Left renal cortex interstitium (tissue), 4 donors: ENCODE data around the gene ADGRB3. TPM values are rescaled to one million over a fixed set of nuclear protein-coding genes. Genes with fewer than 3 reads are reported as not detected.

ENCODE experiments used
- DNase-seq, 4 donors: peaks; one replicate each; pipeline ENCODE4 v3.0.0-alpha.2; 2013; ENCODE audit warnings: low read depth in 4 of 4, low spot score in 2 of 4, missing footprints in 1 of 4
- polyA plus RNA-seq, 4 donors: library from polyadenylated mRNA; unstranded; fragments of 120-200 nt; gene quantifications; one replicate each; pipeline ENCODE4 v1.2.1, GENCODE V29; 2013; ENCODE audit not compliant: insufficient read length in 4 of 4

The ADGRB3 gene
- polyA plus RNA-seq, 4 donors = 2.9 to 5.5 (median 4.5) TPM

DNA sequence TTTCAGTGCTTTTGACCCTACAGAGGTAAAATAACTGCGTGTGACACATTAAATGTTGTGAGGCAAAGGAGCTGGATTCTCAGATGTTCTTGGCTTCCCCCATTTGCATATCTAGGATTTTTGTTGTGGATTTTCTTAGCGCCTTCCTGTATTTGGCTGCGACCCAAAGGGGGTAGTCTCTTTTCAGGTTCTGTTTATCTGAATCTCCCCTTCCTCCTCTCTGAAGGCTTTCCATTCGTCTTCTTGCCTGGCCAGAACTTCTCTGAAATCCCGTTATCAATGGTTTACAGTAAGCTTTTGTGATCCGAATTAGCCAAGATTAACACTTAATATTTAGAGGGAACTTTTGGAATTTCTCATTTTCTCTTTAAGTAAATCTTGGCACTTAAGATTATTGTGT is 60.8 kb downstream of the ADGRB3 start:
- no peak for DNase-seq

DNA sequence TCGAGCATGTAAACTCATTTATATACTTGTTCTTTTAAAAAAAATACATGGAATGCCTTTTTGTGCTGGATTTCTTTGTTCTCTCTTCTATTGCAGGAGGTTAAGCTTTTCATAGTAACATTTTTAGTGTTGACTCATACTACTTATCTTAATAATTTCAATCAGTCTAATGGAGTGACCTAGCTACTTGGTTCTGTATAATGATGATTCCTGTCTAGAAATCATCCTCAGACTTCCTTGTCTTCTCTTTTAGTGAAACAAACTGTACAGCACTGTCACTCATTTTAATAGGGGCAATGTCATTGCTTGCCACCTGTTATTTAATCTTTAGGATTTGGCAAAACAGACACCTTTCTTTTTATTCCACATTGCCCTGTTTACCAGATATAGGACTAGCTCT is 62.3 kb downstream of the ADGRB3 start:
- no peak for DNase-seq

DNA sequence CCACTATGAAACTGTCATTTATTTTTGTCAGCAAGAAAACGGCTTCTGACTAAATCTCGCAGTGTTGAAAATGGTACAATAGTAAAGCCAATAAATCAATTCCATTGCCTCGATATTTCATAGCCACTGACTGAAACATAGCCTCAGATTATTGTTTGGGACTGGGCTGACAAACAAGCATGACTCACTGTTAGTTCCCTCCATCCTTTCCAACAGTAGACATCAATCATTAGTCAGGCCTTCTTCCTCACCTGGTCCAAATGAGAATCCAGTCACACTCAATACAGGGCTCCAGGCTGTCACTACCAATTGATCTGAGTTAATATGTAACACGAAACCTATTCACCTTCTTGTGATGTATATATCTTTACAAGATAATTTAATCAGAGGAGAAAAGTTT is 66.1 kb downstream of the ADGRB3 start:
- no peak for DNase-seq

DNA sequence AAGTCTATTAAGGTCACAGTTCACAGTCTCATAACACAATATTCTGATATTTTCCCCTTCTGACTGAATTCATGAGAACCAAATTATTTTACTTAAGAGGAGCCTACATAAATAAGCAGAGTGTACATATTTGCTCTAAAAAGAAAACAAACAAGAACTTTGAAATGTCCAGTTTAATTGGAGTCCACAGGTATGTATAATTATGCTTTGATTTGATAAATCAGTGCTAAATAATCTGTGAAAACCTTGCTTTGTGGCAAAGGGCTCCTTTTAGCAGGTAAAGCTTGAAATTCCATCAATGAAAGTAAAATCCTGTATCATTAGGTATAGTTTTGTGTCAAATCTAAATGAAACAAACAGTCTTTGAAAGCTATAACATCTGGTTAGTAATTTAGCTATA is 69.4 kb downstream of the ADGRB3 start:
- DNase-seq = no peak

DNA sequence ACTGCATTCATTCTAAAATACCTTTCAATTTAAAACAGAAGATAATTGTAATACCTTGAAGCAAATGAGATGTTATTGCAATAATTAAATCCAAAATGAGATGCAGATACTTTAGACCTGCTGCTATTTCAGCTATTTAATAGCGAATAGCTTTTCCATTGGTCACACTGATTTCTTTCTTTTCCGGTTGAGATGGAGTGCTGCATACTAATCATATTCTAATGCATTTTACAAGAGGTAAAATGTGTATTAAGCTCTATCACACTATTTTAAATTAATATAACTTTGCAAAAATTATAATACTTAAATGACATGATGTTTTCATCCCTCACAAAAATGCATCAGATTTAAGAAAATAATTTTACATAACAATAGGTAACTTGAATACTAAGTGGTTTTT is 74.0 kb downstream of the ADGRB3 start:
- DNase-seq = no peak

DNA sequence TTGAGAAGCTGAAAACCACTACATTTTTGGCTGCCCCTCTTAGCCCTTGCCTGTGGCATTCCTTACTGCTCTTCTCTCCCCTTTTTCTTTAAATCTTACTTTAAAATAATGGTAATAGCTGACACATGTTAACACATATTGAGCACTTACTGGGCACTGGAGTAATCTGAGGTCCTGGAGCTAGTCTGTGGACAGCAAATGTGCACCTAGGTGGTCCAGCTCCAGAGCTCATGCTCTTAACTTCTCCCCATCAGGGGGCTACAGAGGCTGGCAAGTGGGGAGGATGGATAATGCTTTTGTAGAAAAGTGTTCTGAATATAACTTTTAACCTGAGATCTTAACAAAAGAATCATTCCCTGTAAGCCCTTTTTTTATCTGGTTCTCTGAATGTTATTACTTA is 74.8 kb downstream of the ADGRB3 start:
- no peak for DNase-seq

DNA sequence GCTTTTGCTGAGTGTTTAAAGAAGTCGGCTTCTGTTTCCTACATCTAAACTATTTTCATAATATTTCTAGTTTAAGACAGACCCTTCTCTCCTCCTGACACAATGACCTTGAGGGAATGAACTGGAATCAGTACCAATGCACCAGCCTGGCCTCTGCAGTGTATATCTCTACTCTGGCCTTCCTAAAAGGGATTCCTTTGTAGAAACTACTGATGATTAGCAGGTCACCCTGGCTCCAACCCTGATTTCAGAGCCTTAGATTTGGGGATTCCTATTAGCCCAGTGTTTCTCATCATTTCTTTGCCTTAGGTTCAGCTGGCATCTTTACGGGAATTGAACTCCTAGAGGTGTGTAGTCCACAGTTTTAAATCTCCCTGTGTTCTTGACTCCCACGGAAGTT is 75.4 kb downstream of the ADGRB3 start:
- DNase-seq = no peak

DNA sequence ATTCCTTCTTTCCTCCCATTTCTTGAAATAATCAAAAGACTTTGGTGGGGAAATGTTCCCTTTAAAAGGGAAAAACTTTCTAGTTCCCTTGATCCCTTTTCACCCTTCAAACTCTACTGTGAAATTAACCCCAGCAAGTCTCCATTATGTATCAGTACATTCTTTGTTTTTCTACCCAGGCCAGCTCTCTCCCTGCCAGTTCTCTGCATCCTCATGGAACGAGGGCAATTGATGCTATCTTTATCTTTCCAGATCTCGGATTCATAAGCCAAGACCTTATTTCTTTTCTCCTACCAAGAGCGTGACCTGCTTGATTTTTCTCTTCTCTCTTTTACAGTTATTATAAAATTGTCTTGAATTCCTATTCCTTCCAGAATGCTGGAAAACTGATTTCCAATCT is 75.8 kb downstream of the ADGRB3 start:
- DNase-seq = no peak

DNA sequence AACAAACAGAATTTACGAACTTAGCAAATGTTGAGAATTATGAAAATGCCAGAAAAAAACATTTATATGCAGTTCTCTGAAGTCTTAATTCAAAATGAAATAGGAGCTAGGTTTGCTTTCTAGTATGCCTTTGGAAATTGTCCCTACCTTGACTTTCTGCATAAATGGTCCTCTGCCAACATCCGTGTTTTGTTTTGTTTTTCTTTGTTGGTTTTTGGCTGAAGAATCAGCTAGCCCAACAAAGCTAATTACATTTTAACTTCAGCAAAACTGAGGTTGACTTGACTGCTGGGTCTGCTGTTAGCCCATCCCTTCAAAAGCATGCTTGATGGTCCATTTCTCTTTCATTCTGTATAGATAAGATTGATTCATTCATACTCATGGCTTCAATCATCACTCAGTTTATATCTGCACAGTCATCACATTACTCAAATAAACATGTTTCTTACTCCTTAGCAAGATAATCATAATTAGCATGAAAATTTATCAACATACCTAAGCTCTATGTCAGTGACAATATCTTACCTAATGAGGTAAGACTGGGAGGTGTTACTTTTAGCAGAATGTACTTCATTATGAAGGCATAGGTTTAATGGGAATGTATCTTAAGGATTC is 76.4 kb downstream of the ADGRB3 start:
- no peak for DNase-seq

DNA sequence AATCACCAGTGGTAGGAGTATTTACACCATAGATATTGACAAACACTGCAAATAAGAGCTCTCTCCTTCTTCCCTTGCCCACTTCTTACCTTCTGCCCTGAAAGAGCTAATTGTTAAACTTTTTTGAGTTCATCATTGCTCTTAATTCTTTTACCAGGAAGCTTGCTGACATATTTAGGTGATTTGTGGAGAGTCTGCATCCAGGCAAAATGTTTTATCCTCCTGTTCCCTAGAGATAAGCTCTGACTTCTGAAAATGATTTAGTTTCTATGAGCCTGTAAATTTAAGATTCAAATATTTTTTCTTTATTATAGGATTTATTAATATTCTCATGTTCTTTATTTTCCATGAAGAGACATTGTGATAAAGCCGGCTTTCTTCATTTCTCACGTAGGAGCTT is 81.5 kb downstream of the ADGRB3 start:
- DNase-seq = no peak

DNA sequence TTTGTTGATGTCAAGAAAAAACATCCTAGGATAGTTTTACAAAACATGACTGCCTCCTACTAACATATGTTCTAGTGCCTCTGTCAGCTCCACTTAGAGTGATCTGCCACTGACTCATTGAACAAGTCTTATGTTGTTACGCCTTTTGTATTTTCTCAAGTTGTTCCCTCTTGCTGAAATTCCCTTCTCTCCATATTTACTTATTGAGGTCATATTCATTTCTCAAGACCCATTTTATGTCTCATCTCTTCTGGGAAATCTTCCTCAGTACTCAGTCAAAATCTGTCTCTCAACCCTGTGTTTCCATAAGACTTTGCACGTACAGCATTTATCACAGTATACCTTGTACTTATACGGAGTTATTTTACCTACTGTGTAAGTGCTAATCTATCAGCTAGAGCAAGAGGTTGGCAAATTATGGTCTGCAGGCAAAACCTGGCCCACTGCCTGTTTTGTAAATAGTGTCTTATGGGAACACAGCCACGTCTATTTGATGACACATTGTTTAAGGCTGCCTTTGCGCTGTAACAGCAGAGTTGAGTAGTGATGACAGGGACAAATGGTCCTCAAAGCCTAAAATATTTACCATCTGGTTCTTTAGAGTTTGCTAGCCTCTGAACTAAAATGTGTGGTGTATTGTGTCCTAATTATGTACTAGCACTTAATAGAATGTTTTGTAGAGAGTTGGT is 83.4 kb downstream of the ADGRB3 start:
- DNase-seq = no peak

DNA sequence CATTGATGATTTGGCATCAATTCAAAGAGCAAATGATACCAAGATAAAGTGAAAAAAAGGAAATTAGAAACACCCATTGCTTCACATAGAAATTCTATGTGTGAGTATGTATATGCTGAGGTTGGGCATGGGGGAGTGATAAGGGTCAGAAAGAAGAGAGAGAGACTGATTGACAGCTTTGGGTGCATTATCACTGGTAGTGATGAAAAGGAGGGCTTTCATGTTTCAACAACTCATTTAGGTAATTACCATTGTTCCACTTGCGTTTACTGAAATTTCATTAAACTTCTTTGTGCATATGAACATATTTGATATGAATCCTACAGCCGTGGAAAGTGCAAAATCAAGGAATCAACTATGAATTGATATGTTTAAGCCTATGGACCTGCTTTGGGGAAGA is 84.7 kb downstream of the ADGRB3 start:
- no peak for DNase-seq

DNA sequence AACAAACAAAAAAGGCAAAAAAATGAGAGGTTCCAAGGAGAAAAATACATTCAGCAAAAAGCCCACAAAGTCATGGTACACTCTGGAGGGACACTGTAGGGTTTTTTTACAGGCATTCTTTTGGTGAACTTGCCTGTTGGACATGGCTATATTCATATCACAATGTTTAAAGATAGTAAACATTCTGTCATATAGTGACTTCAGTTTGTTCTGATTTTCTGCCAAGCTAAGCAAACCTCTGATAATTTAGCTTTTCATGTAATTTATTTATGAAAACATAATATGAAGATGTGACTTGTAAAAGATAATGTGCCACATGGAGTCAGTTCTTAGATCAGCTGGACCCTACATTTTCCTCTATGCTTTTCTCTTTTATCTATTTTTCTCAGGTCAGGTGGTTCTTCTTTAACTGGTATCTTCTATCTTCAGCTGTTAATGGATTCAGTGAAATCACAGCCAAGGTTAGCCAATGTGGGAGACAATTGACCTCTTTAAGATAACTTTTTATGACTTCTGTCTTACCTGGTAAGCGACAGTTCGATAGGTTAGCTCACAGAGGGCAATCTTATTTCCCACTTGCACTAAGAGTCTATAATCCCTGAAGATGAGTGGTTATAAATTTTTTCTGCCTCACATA is 87.9 kb downstream of the ADGRB3 start:
- DNase-seq = no peak

DNA sequence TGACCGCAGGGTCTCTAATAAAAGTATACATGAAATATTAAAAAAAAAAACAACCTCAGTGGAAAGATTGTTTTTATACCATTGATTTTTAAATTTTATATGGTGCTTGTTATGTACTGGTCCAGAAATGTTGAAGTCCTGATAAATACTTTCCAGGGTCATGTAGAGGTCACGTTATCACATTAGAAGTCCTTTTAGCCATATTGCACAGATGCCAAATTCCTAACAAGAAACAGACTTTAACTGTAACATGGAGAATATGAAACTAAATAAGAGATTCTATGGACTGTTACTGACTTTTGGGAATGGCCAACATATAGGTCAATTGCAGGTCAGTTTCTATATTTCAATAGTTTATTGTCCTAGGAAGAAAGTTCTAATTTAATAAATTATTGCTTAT is 89.0 kb downstream of the ADGRB3 start:
- no peak for DNase-seq

DNA sequence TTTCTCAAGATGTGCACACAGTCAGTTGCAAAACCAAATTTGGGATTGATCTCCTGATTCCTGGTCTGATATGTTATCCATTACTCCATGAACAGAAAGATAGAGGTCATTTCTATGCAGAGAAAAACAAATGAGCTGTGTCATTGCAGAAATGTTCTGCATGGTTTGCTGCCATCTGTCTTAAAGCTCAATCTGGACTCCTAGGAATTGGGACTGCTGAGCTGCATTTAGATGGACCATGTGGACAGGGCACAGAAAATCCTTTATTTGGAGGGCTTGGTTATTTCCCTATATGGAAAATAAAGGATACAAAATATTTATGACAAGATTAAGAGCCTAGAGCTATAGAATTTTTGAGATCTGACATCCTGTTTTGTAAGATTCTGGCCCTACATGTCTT is 91.3 kb downstream of the ADGRB3 start:
- DNase-seq = no peak

DNA sequence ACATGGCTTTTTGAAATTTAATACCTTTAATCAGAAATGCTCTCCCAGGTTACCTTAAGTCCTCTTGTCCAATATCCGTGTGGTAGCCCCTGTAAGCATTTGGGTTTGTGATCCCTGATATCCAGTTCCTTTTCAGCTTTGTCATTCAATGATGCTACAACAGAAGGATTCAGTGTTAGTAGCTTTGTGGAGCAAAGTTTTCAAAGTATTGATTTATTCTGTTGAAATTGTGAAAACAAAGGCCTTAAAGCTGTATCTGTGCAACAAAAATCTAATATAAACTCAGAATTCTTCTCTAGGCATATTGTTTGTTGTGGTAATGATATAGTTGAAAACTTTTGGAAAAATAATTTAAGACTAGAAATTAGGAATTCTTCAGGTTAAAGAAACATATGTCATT is 91.9 kb downstream of the ADGRB3 start:
- no peak for DNase-seq

DNA sequence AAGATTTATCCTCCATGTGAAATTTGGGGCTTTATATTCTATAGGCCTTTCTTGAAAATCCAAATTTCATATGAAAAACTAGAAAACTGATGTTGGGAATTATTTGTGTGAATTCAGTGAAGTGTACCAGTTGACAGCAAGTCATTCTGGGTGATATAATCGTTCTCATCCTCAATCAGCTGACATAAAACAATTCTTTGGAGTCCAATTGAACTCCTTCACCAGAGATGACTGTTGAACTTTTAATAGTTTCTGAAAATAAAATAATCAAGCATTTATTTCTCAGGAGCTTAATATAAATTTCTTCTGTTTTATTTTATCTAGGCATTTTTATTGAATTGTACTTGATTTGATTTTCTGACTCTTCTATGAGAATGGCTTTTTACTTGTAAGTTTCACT is 92.6 kb downstream of the ADGRB3 start:
- no peak for DNase-seq

DNA sequence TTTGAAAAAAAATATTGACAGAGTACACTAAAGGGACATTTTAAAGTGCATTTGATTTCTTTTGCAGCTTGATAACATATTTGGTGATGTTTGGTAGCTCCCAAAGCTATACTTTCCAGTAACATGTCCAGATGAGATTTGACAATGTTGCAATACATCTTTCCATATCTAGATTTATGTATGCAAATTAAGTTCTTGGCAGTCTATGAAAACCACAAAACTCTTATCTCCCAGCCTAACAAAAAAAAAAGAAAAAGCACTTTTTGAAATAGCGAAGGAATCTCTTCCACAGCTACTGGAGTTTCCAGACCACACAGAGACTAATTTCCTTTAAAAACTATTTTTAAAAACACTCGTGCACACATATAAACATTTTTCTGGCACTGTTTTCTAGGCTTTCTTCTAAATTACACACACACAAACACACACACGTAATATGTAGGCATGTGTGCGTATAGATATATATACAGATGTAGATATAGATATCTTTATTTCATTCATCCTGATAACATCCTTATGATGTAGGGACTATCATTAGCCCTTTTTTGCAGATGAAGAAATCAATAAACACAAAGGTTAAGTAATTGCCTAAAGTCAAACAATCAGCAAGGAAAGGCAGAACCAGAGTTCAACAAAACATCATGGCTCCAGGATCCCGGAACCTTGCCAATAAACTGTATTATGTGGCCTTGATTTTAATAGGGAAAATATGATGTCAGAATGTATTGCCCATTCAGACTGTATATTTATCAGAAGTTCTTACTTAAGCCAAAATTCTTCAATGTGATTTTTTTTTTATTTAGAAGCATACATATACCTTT is 93.3 kb downstream of the ADGRB3 start:
- DNase-seq = no peak

DNA sequence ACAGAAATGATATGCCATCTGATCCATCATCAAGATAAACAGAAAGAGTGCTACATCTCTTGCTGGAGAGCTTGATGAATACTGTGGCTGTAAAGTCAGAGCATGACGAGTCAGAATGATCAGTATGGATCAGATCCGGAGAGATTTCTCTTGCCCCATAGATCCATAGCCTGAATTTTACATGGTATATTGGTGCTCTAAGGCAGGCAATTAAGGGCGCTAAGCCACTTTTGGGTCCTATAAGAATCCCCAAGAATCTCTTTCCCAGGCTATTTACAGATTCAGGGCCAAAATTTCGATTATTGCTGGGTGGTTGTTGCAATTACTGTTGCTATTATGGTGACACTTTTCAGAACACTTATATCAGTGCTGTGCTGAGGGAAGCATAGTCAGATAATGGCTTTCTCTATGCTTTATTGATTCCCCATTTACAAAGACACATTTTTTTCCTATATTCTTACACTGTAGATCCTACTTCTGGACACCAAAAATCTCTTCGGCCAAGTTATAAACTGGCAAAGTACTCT is 94.4 kb downstream of the ADGRB3 start:
- DNase-seq = no peak

DNA sequence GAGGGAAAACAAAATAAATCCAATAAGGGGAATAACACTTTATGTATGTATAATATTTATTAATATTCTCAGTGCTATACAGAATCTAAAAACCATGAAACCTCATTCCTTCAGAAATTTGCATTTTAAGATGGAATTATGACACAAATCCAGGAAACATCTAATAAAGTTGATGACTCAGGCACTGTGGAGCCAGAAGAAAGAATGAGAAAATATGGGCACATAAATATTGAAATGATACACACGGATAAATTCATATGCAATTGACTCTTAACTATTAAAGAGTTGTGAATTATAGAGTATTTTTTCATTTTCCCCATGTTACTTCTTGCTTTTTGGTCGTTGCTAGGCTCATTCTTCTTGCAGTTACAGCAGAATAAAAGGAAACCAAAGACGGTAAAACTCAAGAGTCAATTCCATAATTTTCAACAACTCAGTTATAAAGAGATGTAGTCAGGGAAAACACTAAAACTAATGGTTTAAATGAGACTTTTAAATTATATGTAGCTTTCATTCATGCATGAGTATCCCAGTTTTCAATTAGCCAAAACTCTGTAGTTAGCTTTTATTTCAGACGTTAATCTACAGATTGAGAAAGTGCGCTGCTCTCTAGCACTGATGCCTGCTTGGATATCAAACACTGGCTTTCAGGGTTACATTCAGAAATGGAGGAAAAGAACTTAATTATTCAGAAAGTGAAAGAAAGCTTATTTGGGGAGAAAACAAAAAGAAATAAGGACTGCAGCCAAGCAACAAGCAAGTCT is 95.4 kb downstream of the ADGRB3 start:
- no peak for DNase-seq
